Glutamatergic neuron (in vitro differentiated cells): ENCODE data around the gene TNRC6A. TPM values are rescaled to one million over a fixed set of nuclear protein-coding genes. Genes with fewer than 3 reads are reported as not detected.

Experiments used
- DNase-seq: peaks from one replicate; pipeline ENCODE4 v3.0.0; 2022
- H3K27ac Mint-ChIP-seq: one replicate; pipeline ENCODE4 v1.8.0; 2020; ENCODE audit warnings: mild to moderate bottlenecking, mixed read lengths, inconsistent platforms; ENCODE audit not compliant: unreplicated experiment
- H3K27me3 Mint-ChIP-seq: one replicate; pipeline ENCODE4 v1.8.0; 2020; ENCODE audit warnings: mild to moderate bottlenecking, moderate library complexity, mixed read lengths, inconsistent platforms; ENCODE audit not compliant: unreplicated experiment
- H3K36me3 Mint-ChIP-seq: one replicate; pipeline ENCODE4 v1.8.0; 2020; ENCODE audit warnings: mild to moderate bottlenecking, mixed read lengths, inconsistent platforms; ENCODE audit not compliant: unreplicated experiment
- H3K4me1 Mint-ChIP-seq: one replicate; pipeline ENCODE4 v1.8.0; 2020; ENCODE audit warnings: mild to moderate bottlenecking, low read depth, mixed read lengths, inconsistent platforms; ENCODE audit not compliant: unreplicated experiment
- H3K4me3 Mint-ChIP-seq: one replicate; pipeline ENCODE4 v1.8.0; 2020; ENCODE audit warnings: mild to moderate bottlenecking, mixed read lengths, inconsistent platforms; ENCODE audit not compliant: unreplicated experiment
- H3K9me3 Mint-ChIP-seq: one replicate; pipeline ENCODE4 v1.8.0; 2020; ENCODE audit warnings: mild to moderate bottlenecking, moderate library complexity, mixed read lengths, inconsistent platforms; ENCODE audit not compliant: unreplicated experiment
- CTCF ChIP-seq: fragments of 200-600 bp; sonication (generic); IDR thresholded peaks from one replicate; pipeline ENCODE4 v1.5.0; 2021; ENCODE audit not compliant: partially characterized antibody, unreplicated experiment
- total RNA-seq: library from RNA; stranded (reverse); fragmentation: NEBNext Ultra II Directional; extraction: Animal tissue kit (Norgen Biotek cat#: 25700); gene quantifications from one replicate; pipeline ENCODE4 v1.2.1, GENCODE V29; 2021; ENCODE audit not compliant: unreplicated experiment

TNRC6A gene
- total RNA-seq, 1 donor from 2014 or later = 91.6 TPM

GRCh38 chr16:24863582-24864437 lies 134.4 kb downstream of the TNRC6A start:
- Mint-ChIP-seq H3K27me3 (no peaks in the 10 kb centered on the region), H3K4me3 (no peak overlapping the region), H3K4me1 (no peaks in the 10 kb centered on the region), H3K9me3 (no peaks in the 10 kb centered on the region), H3K27ac (no peak overlapping the region), H3K36me3 (no peaks in the 10 kb centered on the region)
- no peak for DNase-seq
- TF ChIP-seq CTCF = no peak

GRCh38 chr16:24869033-24869432 lies 139.6 kb downstream of the TNRC6A start:
- H3K4me1 Mint-ChIP-seq = no peaks in the 10 kb centered on the region

DNA sequence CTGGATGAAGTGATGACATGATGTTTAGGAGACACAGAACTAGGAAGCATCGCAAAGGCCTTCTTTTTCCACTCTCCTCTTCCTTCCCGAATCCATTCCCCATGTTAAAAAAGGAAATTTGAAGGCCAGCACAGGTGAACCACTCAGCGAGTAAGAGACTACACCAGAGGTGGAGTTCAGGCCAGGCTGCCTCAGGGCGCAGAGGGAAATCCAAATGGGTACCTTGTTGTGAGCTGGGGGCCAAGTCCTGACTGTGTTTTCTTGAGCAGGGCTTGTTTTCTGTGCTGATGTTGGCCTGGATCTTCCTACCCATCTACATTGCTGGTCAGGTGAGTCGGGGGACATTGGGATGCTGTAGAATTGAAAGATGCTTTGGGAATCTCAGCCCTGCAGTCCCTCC lies 142.4 kb downstream of the TNRC6A start:
- no peaks in the 10 kb centered on the region for H3K4me1 Mint-ChIP-seq
- DNase-seq = no peak
- H3K27ac Mint-ChIP-seq = no peak overlapping the region
- H3K4me3 Mint-ChIP-seq = no peak overlapping the region
- H3K36me3 Mint-ChIP-seq = peaks cover 4% of the 10 kb centered on the region
- no peak for TF ChIP-seq CTCF
- no peaks in the 10 kb centered on the region for H3K27me3 Mint-ChIP-seq
- H3K9me3 Mint-ChIP-seq = peaks cover 3% of the 10 kb centered on the region

More at GRCh38 chr16:24869033-24869432, 139.6 kb downstream of the TNRC6A start:
- H3K36me3 Mint-ChIP-seq = no peaks in the 10 kb centered on the region
- no peak for DNase-seq
- no peak for TF ChIP-seq CTCF
- H3K27me3 Mint-ChIP-seq = no peaks in the 10 kb centered on the region
- no peak overlapping the region for H3K27ac Mint-ChIP-seq
- peaks cover 3% of the 10 kb centered on the region for H3K9me3 Mint-ChIP-seq
- H3K4me3 Mint-ChIP-seq = no peak overlapping the region

GRCh38 chr16:24873028-24873427 lies 143.6 kb downstream of the TNRC6A start:
- Mint-ChIP-seq H3K36me3 (peaks cover 4% of the 10 kb centered on the region), H3K9me3 (peaks cover 3% of the 10 kb centered on the region), H3K27me3 (no peaks in the 10 kb centered on the region), H3K4me1 (no peaks in the 10 kb centered on the region), H3K27ac (no peak overlapping the region), H3K4me3 (no peak overlapping the region)
- DNase-seq = no peak
- TF ChIP-seq CTCF = no peak

GRCh38 chr16:24875466-24875865 lies 146.0 kb downstream of the TNRC6A start:
- no peak overlapping the region for H3K4me3 Mint-ChIP-seq
- H3K4me1 Mint-ChIP-seq = no peaks in the 10 kb centered on the region
- DNase-seq = no peak
- no peak overlapping the region for H3K27ac Mint-ChIP-seq
- peaks cover 3% of the 10 kb centered on the region for H3K9me3 Mint-ChIP-seq
- no peak for TF ChIP-seq CTCF
- H3K36me3 Mint-ChIP-seq = peaks cover 4% of the 10 kb centered on the region
- H3K27me3 Mint-ChIP-seq = no peaks in the 10 kb centered on the region
